NCI-H1048 (cell line): ENCODE measurements around the gene SYT6.
"Not testable (repeated sequence)": the region's sequence is repeated elsewhere in the genome, so short reads cannot be mapped to it uniquely, and the experiment has no call there.

ENCODE experiments used
- DNase-seq: peaks from one replicate; lab custom pipeline; 2025; lab: John Stamatoyannopoulos, UW

SYT6 gene

DNA sequence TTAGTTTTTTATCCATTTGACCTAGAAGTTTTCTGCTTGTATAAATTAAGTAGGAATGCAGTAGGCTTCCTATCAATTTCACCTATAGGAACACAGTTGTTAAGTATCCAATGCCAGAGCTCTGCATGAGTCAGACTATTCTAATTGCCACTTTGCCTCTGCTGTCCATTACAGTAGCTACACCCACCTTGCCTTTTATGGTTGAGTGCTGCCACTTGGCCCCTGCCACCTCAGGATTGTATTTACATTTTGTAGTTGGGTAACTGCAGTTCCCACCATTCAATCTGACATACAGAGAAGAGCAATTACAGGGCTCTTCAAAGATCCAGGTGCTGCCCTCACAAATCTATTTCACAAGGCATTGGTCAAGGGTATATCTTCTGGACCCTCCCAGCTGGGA is 83.9 kb downstream of the SYT6 start:
- DNase-seq, result not testable (repeated sequence)

DNA sequence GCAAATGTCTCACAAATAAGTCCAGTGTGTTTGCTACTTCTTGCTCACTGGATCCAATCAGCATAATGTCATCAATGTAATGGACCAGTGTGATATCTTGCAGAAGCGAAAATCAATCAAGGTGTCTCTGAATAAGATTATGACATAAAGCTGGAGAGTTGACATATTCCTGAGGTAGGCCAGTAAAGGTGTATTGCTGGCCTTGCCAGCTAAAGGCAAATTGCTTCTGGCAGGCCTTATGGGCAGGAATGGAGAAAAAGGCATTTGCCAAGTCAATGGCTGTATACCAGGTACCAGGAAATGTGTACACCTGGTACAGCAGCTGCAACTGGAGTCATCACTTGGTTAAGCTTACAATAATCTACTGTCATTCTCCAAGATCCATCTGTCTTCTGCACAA is 85.0 kb downstream of the SYT6 start:
- DNase-seq, result not testable (repeated sequence)

DNA sequence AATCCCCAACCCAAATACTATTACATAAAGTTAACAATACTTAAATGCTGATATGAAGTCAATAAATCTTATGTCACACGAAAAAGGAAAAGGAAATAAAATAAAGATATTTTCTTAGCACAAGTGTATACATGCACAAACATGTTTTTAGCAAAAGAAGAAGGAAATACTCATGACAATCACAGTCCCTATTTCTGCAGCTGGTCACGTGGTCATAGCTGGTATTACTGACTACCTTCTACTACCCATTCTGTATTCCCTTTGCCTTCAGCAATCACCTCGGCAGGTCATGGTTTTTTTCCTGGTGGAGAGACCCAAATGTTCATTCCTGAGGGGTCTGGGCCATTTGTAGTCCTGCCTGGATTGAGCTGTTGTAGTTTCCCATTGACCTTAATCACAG is 88.0 kb downstream of the SYT6 start:
- DNase-seq, result not testable (repeated sequence)

DNA sequence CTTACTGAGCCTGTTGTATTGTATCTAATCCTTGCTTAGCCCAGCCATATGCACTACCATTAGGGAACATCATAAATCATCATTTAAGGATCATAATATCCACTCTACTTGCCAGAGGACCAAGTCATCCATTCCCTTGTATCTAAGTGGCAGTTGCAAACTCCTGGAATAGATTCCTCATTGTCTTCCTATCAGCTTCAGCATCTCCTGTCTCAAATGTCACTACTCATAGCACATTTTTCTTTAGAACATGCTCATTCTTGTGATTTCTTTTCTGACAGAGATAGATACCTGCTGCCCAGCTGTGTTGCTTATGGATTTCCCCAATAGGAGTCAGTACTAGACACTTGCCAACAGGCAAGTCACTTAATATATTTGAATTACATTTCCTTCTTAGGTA is 90.1 kb downstream of the SYT6 start:
- DNase-seq, result no peak

DNA sequence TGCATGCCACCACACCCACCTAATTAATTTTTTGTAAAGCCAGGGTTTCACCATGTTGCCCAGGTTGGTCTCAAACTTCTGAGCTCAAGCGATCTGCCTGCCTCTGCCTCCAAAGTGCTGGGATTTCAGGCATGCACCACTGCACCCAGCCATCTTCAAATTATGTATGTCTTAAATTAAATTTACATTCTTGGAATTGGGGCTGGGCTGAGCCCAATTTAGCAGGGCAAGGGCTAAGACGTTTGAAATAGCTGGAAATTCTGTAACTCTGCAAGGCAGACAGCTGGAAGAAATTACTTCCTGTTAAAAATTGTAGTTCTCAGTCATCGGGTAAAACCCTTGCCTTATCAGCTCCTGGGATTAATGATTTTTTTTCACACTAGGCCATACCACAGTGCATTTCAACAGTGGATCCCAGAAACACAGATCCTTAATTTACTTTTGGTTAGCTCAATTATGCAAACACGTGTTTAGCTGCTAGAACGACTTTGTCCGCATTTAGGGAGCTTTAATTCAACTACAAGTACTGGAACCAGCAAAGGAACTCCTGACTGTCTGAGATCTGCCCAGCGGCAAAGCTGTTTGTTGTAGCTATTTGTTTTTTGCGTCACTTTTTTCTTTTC is 91.1 kb downstream of the SYT6 start:
- DNase-seq, result no peak

DNA sequence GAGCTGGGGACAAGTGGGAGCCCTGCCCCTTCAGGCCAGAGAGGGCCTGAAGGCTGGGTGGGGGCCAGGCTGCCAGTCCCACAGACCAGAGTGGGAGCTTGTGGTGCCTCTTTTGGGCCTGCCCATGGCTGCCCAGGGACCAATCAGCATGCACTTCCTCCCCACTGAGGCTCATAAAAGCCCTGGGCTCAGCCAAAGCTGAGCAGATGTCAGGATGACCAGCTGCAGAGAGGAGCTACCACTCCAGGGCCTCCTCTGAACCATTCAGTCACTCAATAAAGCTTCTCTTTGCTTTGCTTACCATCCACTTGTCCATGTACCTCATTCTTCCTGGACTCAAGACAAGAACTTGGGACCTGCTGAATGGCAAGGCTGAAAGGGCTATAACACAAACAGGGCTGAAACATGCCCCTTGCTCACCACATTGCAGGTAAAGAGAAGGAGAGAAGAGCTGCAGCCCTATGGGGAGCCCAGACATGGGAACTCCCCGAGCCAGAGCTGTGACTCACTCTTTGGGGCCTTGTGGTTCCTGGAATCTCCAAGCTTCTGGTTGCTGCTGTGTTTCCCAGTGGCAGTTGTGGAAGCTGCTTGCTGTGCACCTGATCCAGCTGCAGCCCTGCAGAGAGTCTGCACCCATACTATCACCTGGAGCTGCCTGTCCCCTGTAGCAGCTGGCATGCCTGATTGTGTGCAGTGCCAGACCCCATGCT is 92.4 kb downstream of the SYT6 start:
- no peak for DNase-seq

DNA sequence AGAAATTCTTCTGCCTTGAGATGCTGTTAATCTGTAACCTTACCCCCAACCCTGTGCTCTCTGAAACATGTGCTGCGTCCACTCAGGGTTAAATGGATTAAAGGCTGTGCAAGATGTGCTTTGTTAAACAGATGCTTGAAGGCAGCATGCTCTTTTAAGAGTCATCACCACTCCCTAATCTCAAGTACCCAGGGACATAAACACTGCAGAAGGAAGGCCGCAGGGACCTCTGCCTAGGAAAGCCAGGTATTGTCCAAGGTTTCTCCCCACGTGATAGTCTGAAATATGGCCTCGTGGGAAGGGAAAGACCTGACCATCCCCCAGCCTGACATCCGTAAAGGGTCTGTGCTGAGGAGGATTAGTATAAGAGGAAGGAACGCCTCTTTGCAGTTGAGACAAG is 95.4 kb downstream of the SYT6 start:
- not testable (repeated sequence) for DNase-seq

DNA sequence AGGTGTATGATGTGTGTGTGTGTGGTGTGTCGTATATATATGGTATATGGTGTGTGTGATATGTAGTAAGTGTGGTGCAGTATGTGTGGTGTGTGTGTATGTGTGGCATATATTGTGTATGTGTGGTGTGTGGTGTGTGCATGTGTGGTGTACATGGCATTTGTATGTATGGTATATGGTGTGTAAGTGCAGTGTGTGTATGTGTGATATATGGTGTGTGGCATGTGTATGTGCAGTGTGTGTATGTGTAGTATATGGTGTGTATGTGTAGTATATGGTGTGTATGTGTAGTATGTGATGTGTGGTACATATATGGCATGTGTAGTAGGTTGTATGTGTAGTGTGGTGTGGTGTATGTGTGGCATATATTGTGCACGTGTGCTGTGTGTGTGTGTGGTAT is 99.5 kb downstream of the SYT6 start:
- DNase-seq, result no peak

DNA sequence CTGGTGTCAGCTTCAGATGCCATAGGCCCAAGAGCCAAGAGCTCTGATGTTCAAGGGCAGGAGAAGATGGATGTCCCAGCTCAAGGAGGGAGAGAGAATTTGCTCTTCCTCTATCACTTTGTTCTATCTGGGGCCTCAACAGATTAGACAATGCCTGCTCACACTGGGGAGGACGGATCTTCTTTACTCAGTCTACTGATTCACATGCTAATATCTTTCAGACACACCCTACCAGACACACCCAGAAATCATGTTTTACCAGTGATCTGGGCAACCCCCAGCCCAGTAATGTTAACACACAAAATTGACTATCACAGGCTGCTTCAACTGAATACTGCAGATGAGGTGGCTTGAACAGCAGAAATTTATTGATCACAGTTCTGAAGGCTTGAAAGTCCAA is 105.4 kb downstream of the SYT6 start:
- no peak for DNase-seq

DNA sequence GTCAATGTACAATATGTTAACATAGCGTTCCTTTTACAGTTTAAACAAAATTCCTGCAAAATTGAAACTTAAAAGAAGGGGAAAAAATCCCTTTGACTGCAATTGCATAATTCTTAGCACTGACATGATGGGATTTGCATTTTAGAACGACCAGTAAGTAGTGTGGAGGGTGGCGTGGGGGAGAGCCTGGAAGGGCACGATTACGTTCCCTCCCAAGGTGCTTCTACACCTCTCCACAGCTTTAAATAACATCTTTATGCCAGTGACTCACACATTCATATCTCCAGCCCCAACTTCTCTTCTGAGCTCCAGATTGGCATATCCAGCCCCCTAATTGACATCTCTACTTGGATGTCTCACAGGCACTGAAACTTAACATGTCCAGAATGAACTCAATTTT is 110.1 kb downstream of the SYT6 start:
- DNase-seq, result no peak

DNA sequence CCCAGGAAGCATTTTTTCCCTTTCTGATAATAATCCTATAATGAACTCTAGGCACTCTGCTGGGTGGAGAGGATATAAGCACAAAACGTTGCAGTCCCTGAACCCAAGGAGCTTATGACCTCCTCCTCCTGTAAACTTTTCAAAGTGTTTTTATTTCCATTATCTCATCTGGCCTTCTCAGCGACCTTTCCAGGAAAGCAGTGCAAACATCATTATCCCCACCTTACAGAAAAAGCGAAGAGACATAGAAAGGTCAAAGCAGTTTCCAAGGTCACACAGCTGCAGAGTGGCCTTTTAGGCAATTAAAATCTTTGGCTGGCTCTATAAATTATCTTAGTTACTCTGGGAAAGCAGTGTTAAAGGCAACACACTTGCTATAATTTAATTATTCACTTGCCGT is 110.6 kb downstream of the SYT6 start:
- no peak for DNase-seq

DNA sequence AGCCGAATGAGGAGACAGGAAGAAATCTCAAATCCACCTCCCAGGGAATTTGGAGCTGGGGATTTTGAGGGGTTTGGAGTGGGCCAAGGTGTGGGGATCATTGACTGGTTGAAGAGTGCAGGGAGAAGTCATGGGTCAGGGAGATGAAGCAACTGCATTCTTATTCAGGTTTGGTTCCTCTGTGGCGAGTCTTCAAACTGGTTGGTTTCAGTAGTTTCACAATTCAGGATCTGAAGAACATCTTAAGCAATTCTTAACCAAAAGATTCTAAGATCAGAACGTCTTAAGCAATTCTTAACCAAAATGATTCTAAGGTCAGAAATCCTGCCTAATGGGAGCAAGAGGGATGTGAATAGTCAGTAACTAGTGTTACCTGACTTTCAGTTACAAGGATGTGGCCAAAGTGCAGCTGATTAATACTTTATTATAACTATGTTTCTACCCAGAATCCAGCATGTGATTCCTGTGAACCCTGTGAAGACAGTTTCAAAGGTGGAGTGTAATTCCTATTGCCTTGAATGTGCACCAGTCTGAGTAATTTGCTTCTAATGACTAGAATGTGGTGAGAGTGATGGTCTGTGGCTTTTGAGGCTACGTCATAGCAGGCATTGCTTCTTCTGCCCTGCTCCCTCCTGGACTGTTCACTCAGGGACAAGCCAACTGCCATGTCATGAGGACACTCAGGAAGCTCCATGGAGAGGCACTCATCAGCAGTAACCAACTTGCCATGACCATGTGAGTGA is 113.2 kb downstream of the SYT6 start:
- DNase-seq, result no peak
